RWPE2 (cell line): ENCODE results near the gene OR4D1.
A peak's percentile ranks its signal among the peaks of the same experiment; 100 is the strongest.
"Not testable (repeated sequence)": the region's sequence is repeated elsewhere in the genome, so short reads cannot be mapped to it uniquely, and the experiment has no call there.

Experiments used
- ATAC-seq: fragments of 200-7000 bp; cut with Tn5 transposase; 3 replicates; pipeline ENCODE4 v1.9.1; 2021; ENCODE audit warnings: low read depth
- DNase-seq: peaks from one replicate; pipeline ENCODE4 v3.0.0-alpha.2; 2020; ENCODE audit warnings: low spot score
- H3K27ac ChIP-seq: fragments of 450-650 bp; 2 replicates; pipeline ENCODE4 v1.5.1; 2017; ENCODE audit warnings: mild to moderate bottlenecking; ENCODE audit not compliant: poor library complexity, severe bottlenecking
- H3K27me3 ChIP-seq: fragments of 250-450 bp; sonication (Bioruptor Pico); 2 replicates; pipeline ENCODE4 v1.5.1; 2021; ENCODE audit warnings: mild to moderate bottlenecking, moderate library complexity; ENCODE audit not compliant: insufficient read depth, poor library complexity, severe bottlenecking
- H3K36me3 ChIP-seq: fragments of 250-450 bp; sonication (Bioruptor Pico); 2 replicates; pipeline ENCODE4 v1.5.1; 2020; ENCODE audit warnings: low read depth, mild to moderate bottlenecking, moderate library complexity
- H3K4me1 ChIP-seq: fragments of 250-450 bp; sonication (Bioruptor Pico); 2 replicates; pipeline ENCODE4 v1.5.1; 2021; ENCODE audit warnings: mild to moderate bottlenecking, moderate library complexity; ENCODE audit not compliant: insufficient read depth, poor library complexity, severe bottlenecking
- H3K4me3 ChIP-seq: fragments of 250-450 bp; sonication (Bioruptor Pico); 2 replicates; pipeline ENCODE4 v1.5.1; 2021; ENCODE audit warnings: mild to moderate bottlenecking, moderate library complexity; ENCODE audit not compliant: severe bottlenecking
- H3K9me3 ChIP-seq: fragments of 250-450 bp; sonication (Bioruptor Pico); 2 replicates; pipeline ENCODE4 v1.5.1; 2021; ENCODE audit warnings: mild to moderate bottlenecking, moderate library complexity; ENCODE audit not compliant: severe bottlenecking
- TF ChIP-seq, protein P1 (sequence below): fragments of 450-650 bp; IDR thresholded peaks from one replicate; pipeline ENCODE4 v1.5.1; 2017; ENCODE audit warnings: mild to moderate bottlenecking, moderate library complexity; ENCODE audit not compliant: poor library complexity, severe bottlenecking

The OR4D1 gene

GRCh38 chr17:58117382-58117781, 30.8 kb upstream of the OR4D1 start:
- Histone ChIP-seq H3K27ac (no peak overlapping the region), H3K27me3 (no peaks in the 10 kb centered on the region), H3K4me1 (no peaks in the 10 kb centered on the region), H3K9me3 (no peaks in the 10 kb centered on the region), H3K4me3 (no peak overlapping the region), H3K36me3 (no peaks in the 10 kb centered on the region)
- TF ChIP-seq, protein P1, sequence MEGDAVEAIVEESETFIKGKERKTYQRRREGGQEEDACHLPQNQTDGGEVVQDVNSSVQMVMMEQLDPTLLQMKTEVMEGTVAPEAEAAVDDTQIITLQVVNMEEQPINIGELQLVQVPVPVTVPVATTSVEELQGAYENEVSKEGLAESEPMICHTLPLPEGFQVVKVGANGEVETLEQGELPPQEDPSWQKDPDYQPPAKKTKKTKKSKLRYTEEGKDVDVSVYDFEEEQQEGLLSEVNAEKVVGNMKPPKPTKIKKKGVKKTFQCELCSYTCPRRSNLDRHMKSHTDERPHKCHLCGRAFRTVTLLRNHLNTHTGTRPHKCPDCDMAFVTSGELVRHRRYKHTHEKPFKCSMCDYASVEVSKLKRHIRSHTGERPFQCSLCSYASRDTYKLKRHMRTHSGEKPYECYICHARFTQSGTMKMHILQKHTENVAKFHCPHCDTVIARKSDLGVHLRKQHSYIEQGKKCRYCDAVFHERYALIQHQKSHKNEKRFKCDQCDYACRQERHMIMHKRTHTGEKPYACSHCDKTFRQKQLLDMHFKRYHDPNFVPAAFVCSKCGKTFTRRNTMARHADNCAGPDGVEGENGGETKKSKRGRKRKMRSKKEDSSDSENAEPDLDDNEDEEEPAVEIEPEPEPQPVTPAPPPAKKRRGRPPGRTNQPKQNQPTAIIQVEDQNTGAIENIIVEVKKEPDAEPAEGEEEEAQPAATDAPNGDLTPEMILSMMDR = no peak
- no peak for DNase-seq
- no peak for ATAC-seq

GRCh38 chr17:58119491-58119890, 28.7 kb upstream of the OR4D1 start:
- Histone ChIP-seq H3K4me3 (no peak overlapping the region), H3K27me3 (peaks cover 11% of the 10 kb centered on the region), H3K4me1 (no peaks in the 10 kb centered on the region), H3K36me3 (no peaks in the 10 kb centered on the region), H3K27ac (no peak overlapping the region), H3K9me3 (no peaks in the 10 kb centered on the region)
- ATAC-seq = no peak
- TF ChIP-seq, protein P1 = no peak
- DNase-seq = no peak

DNA sequence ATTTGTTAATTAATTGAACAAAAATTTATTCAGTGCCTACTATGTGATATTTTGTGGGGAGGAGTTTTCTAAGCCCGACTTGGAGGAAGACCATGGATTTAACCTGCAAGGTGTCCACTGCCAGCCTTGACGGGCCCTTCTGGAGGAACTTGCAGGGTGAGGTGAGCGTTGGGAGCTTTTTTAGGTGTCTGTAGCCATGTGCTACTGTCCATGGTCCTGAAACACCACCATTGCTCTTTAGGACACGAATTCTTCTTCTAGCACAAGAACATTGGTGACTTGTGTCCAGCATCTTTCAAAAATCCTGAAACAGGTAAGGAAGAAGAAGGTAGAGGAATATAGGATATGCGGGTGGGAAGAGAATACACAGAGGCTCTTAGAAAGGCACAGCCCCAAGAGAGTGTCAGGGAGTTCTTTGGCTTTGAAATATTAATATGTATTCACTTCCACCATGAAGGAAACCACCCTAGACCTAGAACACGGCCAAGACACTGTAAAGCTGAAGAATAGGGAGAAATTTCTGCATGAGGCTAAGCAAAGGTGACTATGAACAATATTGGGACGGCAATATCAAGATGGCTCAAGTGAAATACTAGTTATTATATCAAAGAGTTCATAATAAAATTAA, 27.9 kb upstream of the OR4D1 start:
- Histone ChIP-seq H3K27me3 (peaks cover 13% of the 10 kb centered on the region), H3K4me1 (no peaks in the 10 kb centered on the region), H3K27ac (no peak overlapping the region), H3K36me3 (no peaks in the 10 kb centered on the region), H3K9me3 (no peaks in the 10 kb centered on the region), H3K4me3 (no peak overlapping the region)
- DNase-seq (no peak), ATAC-seq (peak; percentile 61; the same call in 1 of the 3 replicates)
- TF ChIP-seq, protein P1 = no peak

DNA sequence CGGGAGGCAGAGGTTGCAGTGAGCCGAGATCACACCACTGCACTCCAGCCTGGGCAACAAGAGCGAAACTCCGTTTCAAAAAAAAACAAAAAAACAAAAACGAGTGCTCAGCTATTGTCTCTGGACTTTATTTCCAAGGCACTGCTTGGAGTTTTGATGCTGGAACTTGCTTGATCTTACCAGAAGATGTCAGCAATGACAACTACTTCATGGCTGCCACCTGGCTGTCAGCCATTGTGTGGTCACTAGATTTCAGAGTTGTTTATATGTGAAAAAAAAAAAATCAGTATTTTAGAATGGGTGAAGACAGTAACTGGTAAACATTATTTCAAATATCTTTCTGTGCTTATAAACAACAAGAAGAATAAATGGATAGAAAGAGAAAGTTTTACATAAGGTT, 26.3 kb upstream of the OR4D1 start:
- DNase-seq = no peak
- peak; percentile 59; the same call in 2 of the 3 replicates for ATAC-seq

GRCh38 chr17:58127846-58128245, 20.3 kb upstream of the OR4D1 start:
- Histone ChIP-seq H3K36me3 (no peaks in the 10 kb centered on the region), H3K27ac (no peak overlapping the region), H3K4me3 (no peak overlapping the region), H3K9me3 (no peaks in the 10 kb centered on the region), H3K4me1 (no peaks in the 10 kb centered on the region), H3K27me3 (peaks cover 59% of the 10 kb centered on the region)
- no peak for ATAC-seq
- DNase-seq = no peak
- TF ChIP-seq, protein P1 = no peak

More for the DNA sequence above, 26.3 kb upstream of the OR4D1 start:
- Histone ChIP-seq H3K36me3 (no peaks in the 10 kb centered on the region), H3K4me1 (no peaks in the 10 kb centered on the region), H3K9me3 (no peaks in the 10 kb centered on the region), H3K4me3 (no peak overlapping the region), H3K27ac (no peak overlapping the region), H3K27me3 (peaks cover 29% of the 10 kb centered on the region)
- TF ChIP-seq, protein P1 = peak; percentile 62

DNA sequence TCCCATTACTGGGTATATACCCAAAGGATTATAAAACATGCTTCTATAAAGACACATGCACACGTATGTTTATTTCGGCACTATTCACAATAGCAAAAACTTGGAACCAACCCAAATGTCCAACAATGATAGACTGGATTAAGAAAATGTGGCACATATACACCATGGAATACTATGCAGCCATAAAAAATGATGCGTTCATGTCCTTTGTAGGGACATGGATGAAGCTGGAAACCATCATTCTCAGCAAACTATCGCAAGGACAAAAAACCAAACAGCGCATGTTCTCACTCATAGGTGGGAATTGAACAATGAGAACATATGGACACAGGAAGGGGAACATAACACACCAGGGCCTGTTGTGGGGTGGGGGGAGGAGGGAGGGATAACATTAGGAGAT, 15.5 kb upstream of the OR4D1 start:
- H3K27ac ChIP-seq, H3K36me3 ChIP-seq, H3K9me3 ChIP-seq, H3K4me3 ChIP-seq, DNase-seq, ATAC-seq, H3K4me1 ChIP-seq: not testable (repeated sequence)
- H3K27me3 ChIP-seq = peaks cover 46% of the 10 kb centered on the region
